EH (cell line): ENCODE measurements around the gene SLC7A10.
"Not testable (repeated sequence)": the region's sequence is repeated elsewhere in the genome, so short reads cannot be mapped to it uniquely, and the experiment has no call there.

Source experiments
- DNase-seq: peaks from one replicate; pipeline ENCODE4 v3.0.0-alpha.2; 2015; ENCODE audit warnings: low read depth

Gene SLC7A10

GRCh38 chr19:33175886-33176669, 49.6 kb downstream of the SLC7A10 start:
- peak; percentile 57 for DNase-seq

GRCh38 chr19:33175156-33175782, 50.4 kb downstream of the SLC7A10 start:
- no peak for DNase-seq

GRCh38 chr19:33174186-33174585, 51.5 kb downstream of the SLC7A10 start:
- DNase-seq, result no peak

- DNase-seq, result peak; percentile 78
Observed at GRCh38 chr19:33171916-33172359, 53.7 kb downstream of the SLC7A10 start.

- DNase-seq, result no peak
Observed at GRCh38 chr19:33171222-33171795, 54.3 kb downstream of the SLC7A10 start.

- no peak for DNase-seq
Observed at GRCh38 chr19:33168528-33168927, 57.1 kb downstream of the SLC7A10 start.

- DNase-seq, result no peak
Observed at GRCh38 chr19:33167438-33167837, 58.2 kb downstream of the SLC7A10 start.

- DNase-seq, result not testable (repeated sequence)
Observed at GRCh38 chr19:33166037-33166436, 59.6 kb downstream of the SLC7A10 start.

GRCh38 chr19:33163481-33163880, 62.2 kb downstream of the SLC7A10 start:
- DNase-seq, result no peak

GRCh38 chr19:33161201-33161600, 64.4 kb downstream of the SLC7A10 start:
- DNase-seq, result no peak

GRCh38 chr19:33159893-33160292, 65.8 kb downstream of the SLC7A10 start:
- no peak for DNase-seq

GRCh38 chr19:33159149-33159548, 66.5 kb downstream of the SLC7A10 start:
- DNase-seq, result no peak
